Activated naive CD8-positive, alpha-beta T cell treated with anti-CD3 and anti-CD28 coated beads, Interleukin-2, amount 10 ng/mL, durations not matched to agents 7 days and 5 days (primary cell): ENCODE results near the gene SSTR5. TPM values are rescaled to one million over a fixed set of nuclear protein-coding genes. Genes with fewer than 3 reads are reported as not detected.
"Not testable (repeated sequence)": the region's sequence is repeated elsewhere in the genome, so short reads cannot be mapped to it uniquely, and the experiment has no call there.

Experiments used
- ATAC-seq: fragments of 150-1000 bp; cut with Tn5 transposase; one replicate; pipeline ENCODE4 v1.10.0; 2021; ENCODE audit warnings: low read depth, moderate library complexity
- POLR2A ChIA-PET: fragments of 350-600 bp; sonication (Branson Sonifier 250); formaldehyde crosslinking; loops from one replicate; lab custom pipeline; 2021; ENCODE audit warnings: antibody characterized with exemption; lab: Charles Lee
- DNase-seq: peaks from one replicate; pipeline ENCODE4 v3.0.0; 2021
- H3K27ac Mint-ChIP-seq: one replicate; pipeline ENCODE4 v1.8.0; 2022; ENCODE audit warnings: mild to moderate bottlenecking, mixed read lengths
- H3K27me3 Mint-ChIP-seq: one replicate; pipeline ENCODE4 v1.8.0; 2022; ENCODE audit warnings: mild to moderate bottlenecking, moderate library complexity, mixed read lengths
- H3K36me3 Mint-ChIP-seq: one replicate; pipeline ENCODE4 v1.8.0; 2021; ENCODE audit warnings: mild to moderate bottlenecking, mixed read lengths
- H3K4me1 Mint-ChIP-seq: one replicate; pipeline ENCODE4 v1.8.0; 2021; ENCODE audit warnings: mixed read lengths
- H3K4me3 Mint-ChIP-seq: one replicate; pipeline ENCODE4 v1.8.0; 2022; ENCODE audit warnings: mild to moderate bottlenecking, moderate library complexity, mixed read lengths
- H3K9me3 Mint-ChIP-seq: one replicate; pipeline ENCODE4 v1.8.0; 2021; ENCODE audit warnings: mixed read lengths
- total RNA-seq, 2 experiments: library from RNA; stranded (reverse); gene quantifications; one replicate each; pipeline ENCODE4 v1.2.3, GENCODE V29; 2021

Gene SSTR5
- total RNA-seq, 2 experiments from 2014 or later: not detected

DNA sequence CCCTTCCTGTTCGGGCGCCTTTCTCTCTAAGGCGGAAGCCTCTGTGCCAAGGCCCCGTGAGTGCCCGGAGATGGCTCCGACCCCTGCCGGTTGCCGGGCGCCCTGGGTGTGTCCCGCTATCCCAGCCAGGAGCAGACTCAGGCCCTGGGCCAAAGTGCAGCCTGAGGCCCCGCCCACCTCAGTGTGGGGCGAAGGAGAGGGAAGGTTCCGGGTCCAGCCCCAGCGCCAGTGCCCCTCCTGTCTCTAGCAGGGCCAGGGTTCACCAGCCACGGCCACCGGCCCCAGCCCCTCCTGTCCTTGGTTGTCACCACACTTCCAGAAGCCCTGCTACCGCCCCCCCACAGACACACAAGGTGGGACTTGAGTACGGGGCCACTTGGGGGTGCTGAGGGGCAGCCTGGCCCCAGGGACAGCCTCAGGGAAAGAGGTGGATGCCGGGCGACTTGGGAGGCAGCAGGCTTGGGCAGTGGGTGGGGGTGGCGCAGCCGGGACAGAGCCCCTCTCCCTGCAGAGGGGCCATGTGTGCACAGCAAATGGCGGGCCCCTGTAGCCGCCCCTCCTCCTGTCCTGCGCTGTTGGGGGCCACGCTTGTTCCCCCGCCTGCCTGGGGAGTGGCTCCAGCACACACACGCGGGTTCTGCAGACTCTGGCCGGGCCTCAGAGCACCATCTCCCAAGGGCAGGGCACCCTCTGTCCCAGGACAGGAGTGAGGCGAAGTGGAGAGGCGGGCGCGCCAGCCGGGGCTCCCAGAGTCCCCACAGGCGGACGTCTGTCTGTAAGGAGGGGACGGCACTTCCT, 17.5 kb downstream of the SSTR5 start:
- Mint-ChIP-seq H3K9me3 (peaks cover 11% of the 10 kb centered on the region), H3K4me3 (no peak overlapping the region), H3K4me1 (no peaks in the 10 kb centered on the region), H3K27ac (no peak overlapping the region), H3K36me3 (peaks cover 2% of the 10 kb centered on the region), H3K27me3 (no peaks in the 10 kb centered on the region)
- POLR2A ChIA-PET: no interaction called here
- DNase-seq (no peak), ATAC-seq (no peak)

DNA sequence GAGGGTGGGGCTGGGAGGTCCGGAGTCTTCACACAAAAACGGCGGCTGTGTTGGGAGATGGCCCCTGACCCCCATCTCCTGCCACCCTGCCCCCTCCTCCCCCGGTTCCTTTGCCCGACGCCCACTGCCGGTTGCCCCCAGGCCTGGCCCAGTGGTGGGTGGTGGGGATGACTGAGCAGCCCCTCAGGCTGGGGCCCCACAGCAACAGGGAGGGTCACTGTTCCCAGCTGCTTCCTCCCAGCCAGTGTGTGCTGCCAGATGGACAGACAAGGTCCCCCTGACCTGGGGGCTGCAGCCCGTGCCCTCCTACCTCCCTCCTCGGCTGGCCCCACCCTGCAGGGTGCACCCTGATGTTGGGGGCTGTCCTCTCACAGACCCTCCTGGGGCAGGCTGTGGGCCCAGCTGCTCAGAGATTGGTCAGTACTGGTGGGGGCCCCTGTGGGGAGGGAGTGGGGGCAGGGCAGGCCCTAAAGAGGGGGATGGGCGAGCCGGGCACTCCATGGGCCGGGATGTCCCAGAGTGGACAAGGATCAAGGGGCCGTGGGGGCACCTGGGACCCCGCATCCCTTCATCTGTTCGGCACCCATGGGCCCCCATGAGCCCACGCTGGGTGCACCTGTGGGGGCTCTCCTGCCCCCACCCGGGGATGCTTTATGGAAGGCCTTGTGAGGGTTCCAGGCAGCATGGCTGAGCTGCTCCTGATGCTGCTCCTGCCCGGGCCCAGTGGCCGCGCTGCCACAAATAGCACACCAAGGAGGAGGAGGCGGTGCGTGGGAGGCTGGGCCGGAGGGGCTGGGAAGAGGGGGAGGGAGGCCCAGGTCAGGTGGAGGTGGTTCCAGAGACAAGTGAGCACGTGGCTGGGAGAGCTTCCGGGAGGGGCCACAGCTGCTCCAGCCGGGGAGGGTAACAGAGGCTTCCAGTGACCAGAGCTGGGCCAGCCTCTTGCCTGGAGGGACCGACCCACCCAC, 18.4 kb downstream of the SSTR5 start:
- Mint-ChIP-seq H3K27me3 (no peaks in the 10 kb centered on the region), H3K27ac (no peak overlapping the region), H3K4me3 (no peak overlapping the region), H3K36me3 (no peaks in the 10 kb centered on the region), H3K4me1 (no peaks in the 10 kb centered on the region), H3K9me3 (peaks cover 3% of the 10 kb centered on the region)
- DNase-seq: no peak
- no peak for ATAC-seq
- POLR2A ChIA-PET: no interaction called here

DNA sequence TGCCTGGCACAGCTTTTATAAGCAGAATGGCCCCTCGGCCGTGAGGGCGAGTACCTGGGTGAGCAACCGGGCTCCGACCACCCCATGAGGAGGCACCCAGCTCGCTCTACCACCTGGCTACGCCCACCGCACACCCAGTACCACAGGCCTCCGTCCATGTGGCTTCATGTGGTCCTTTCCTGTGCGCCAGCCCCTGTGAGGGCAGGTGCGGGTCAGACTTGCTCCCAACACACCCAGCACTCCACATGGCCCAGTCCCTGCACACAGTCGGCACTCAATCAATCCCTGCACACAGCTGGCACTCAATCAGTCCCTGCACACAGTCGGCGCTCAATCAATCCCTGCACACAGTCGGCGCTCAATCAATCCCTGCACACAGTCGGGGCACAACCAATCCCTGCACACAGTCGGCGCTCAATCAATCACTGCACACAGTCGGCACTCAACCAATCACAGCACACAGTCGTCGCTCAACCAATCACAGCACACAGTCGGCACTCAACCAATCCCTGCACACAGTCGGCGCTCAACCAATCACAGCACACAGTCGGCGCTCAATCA, 19.5 kb downstream of the SSTR5 start:
- Mint-ChIP-seq H3K27me3 (no peaks in the 10 kb centered on the region), H3K4me3 (no peak overlapping the region), H3K27ac (no peak overlapping the region), H3K9me3 (peaks cover 3% of the 10 kb centered on the region), H3K4me1 (no peaks in the 10 kb centered on the region), H3K36me3 (no peaks in the 10 kb centered on the region)
- POLR2A ChIA-PET: no interaction called here
- ATAC-seq (no peak), DNase-seq (no peak)

DNA sequence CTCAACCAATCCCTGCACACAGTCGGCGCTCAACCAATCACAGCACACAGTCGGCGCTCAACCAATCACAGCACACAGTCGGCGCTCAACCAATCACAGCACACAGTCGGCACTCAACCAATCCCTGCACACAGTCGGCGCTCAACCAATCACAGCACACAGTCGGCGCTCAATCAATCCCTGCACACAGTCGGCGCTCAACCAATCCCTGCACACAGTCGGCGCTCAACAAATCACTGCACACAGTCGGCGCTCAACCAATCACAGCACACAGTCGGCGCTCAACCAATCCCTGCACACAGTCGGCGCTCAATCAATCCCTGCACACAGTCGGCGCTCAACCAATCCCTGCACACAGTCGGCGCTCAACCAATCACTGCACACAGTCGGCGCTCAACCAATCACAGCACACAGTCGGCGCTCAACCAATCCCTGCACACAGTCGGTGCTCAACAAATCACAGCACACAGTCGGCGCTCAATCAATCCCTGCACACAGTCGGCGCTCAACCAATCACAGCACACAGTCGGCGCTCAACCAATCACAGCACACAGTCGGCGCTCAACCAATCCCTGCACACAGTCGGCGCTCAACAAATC, 20.2 kb downstream of the SSTR5 start:
- H3K9me3 Mint-ChIP-seq, DNase-seq, H3K27me3 Mint-ChIP-seq, H3K27ac Mint-ChIP-seq, H3K36me3 Mint-ChIP-seq, POLR2A ChIA-PET, ATAC-seq, H3K4me3 Mint-ChIP-seq, H3K4me1 Mint-ChIP-seq: not testable (repeated sequence)

DNA sequence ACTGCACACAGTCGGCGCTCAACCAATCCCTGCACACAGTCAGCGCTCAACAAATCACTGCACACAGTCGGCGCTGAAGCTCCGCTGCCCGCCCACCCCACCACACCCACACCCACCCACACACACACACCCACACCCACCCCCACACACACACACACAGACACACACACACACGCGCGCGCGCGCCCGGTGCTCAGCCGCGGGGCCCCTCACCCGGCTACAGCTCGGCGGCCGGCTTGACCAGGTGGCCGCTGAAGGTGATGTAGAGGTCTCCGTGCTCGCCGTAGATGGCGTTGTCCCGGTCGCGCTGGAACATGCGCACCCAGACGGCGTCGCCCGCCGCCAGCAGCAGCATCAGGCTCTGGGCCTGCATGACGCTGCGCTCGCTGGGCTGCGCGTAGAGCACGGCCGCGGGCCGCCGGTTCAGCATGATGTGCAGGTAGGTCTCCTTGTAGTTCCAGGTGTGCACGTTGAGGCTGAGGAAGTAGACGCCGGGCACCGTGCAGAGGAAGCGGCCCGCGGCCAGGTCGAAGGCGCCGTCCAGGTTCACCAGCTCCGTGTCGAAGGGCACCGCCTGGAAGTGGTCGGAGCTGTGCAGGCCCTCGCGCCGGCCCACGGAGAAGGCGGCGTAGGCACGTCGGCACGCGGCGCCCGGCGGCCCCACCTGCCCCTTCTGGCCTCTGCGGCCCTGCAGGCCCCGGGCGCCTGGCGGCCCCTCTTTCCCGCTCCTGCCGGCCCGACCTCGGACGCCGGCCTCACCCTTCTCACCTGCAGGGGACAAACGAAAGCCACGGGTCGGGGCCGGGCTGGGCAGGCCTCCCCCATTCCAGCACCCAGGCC, 21.0 kb downstream of the SSTR5 start:
- POLR2A ChIA-PET: no interaction called here
- H3K36me3 Mint-ChIP-seq: no peaks in the 10 kb centered on the region
- no peaks in the 10 kb centered on the region for H3K27me3 Mint-ChIP-seq
- no peak overlapping the region for H3K27ac Mint-ChIP-seq
- peaks cover 3% of the 10 kb centered on the region for H3K9me3 Mint-ChIP-seq
- no peaks in the 10 kb centered on the region for H3K4me1 Mint-ChIP-seq
- DNase-seq: peak; percentile 49
- H3K4me3 Mint-ChIP-seq: no peak overlapping the region
- ATAC-seq: peak; percentile 38

DNA sequence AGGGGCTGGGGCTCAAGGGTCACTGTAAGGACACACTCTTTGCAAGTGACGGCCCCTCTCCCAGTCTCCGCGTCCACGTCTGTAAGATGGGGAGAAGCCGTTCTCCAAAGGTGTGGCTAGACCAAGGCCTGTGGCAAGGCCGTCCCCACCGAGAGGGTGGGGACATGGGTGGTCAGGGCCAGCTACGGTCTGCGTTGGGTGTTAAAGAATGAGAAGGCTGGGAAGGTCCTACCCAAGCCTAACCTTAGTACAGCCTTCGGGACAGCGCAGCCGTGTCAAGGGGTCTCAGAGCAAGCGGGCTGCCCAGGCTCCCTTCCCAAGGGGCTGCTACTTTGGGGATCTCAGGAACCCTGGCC, 21.6 kb downstream of the SSTR5 start:
- no peaks in the 10 kb centered on the region for H3K36me3 Mint-ChIP-seq
- no peak overlapping the region for H3K27ac Mint-ChIP-seq
- H3K9me3 Mint-ChIP-seq: peaks cover 3% of the 10 kb centered on the region
- no peak overlapping the region for H3K4me3 Mint-ChIP-seq
- POLR2A ChIA-PET: no interaction called here
- no peaks in the 10 kb centered on the region for H3K27me3 Mint-ChIP-seq
- no peak for ATAC-seq
- no peak for DNase-seq
- no peaks in the 10 kb centered on the region for H3K4me1 Mint-ChIP-seq

DNA sequence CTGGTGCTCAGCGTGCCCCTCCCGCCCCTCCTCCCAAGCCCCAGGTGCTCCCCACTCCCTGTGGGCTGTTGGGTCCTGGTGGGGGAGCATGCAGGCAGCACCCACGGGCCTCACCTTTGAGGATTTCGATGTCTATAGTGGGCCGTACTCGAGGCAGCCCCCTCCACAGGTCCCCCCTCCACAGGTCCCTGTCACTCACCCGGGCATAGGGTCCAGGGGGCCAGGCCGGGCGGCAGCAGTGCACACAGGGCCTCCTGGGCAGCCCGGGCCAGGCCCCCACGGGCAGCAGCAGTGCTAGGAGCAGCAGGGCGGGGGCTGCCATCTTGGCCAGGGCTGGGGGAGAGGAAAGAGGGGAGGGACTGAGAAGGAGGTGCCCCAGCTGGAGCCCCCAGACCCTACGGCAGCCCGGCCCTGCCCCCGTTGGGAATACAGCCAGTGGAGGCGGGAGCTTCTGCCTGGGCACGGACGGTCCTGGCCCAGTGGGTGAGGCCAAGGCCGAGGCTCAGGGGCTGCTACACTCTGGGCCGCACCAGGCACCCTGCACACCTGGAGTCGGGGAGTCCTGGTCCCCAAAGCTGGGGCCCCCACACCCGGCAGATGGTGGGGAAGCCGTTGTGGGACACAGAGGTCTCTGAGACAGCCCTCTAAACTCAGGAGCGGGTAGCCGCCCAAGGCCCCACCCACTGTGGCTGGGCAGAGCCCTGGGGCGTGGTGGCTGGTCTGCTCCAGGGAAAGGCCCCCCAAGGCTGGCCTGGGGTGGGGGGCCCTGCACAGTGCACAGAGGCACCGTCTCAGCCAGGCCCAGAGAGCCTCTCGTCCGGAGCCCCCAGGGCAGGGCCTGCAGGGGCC, 22.3 kb downstream of the SSTR5 start:
- no peaks in the 10 kb centered on the region for H3K4me1 Mint-ChIP-seq
- POLR2A ChIA-PET: no interaction called here

DNA sequence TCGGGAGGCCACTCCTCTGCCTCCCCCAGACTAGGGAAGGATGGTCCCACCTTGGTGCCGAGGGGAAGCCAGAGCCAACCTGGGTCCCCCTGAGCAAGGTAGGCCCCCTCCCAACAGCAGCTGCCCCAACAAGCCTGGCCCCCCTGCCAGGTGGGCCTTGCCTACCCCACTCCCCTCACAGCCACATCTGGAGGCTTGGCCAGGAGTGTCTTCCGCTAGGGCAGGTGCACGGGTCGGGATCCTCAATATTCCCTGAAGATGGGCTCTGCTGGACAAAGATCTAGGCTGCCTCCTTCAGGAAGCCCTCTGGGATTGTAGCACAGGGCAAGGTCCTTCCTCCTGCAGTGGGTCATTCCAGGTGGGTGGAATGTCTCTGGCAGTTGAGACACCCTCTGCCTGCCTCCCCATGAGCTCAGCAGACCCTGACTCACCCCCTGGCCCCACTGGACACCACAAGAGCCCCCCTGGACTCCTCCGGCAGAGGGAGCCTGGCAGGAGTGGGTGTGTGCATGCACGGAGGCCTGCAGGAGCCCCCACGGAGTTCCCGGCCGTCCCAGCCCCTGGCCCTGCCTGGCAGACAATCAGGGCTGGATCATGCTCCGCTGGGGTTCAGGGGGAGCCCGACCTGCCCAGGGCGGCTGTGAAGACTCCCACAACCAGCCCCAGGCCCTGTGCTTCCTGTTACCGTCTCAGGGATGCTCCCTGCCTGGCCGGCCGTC, 23.1 kb downstream of the SSTR5 start:
- POLR2A ChIA-PET: no interaction called here
- DNase-seq (no peak), ATAC-seq (no peak)
- no peaks in the 10 kb centered on the region for H3K27me3 Mint-ChIP-seq
- peaks cover 3% of the 10 kb centered on the region for H3K9me3 Mint-ChIP-seq
- H3K36me3 Mint-ChIP-seq: no peaks in the 10 kb centered on the region
- no peak overlapping the region for H3K27ac Mint-ChIP-seq
- no peak overlapping the region for H3K4me3 Mint-ChIP-seq
- no peaks in the 10 kb centered on the region for H3K4me1 Mint-ChIP-seq

More for the DNA sequence above, 22.3 kb downstream of the SSTR5 start:
- no peaks in the 10 kb centered on the region for H3K36me3 Mint-ChIP-seq
- H3K9me3 Mint-ChIP-seq: peaks cover 3% of the 10 kb centered on the region
- no peaks in the 10 kb centered on the region for H3K27me3 Mint-ChIP-seq
- no peak for DNase-seq
- ATAC-seq: no peak
- H3K27ac Mint-ChIP-seq: no peak overlapping the region
- no peak overlapping the region for H3K4me3 Mint-ChIP-seq

DNA sequence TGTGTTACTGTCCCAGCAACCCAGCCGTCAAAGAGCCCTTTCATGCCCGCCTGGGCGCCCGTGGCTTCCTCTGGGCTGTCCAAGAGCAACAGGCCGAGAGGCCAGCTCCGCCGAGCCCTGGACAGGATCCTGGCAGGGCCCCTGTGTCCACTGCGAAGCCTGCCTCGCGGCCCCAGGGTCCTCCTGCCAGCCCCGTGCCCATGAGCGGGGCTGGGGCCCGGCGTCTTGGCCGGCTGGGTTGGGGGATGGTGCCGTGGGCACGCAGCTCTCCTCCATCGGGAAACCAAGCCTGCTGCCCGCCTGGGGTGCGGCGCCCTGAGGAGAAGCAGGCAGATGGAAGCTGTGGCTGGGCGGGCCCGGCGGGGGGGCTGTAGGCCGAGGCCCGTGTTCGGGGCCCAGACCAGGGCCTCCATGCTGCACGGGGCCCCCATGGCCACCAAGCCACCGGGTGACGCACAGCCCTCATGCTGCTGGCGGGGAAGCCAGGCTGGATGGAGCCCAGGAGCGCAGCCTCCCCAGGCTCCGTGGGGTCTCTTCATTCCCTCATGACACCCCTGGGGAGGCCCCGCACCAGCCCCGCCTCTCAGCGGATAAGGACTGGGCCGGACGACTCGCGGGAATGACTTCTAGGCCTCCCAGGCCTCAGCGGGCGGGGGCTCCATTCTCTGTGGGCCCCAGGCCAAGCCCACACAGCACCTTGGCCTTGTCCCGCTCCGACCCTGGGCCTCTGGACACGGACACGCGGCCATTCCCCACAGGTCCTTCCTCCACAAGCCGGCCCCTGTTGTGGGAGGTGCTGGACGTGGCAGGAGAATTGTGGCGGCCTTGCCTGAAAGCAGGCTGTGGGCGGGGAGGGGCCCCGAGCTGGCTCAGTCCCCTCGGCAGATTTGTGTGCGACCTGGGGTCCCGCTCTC, 23.9 kb downstream of the SSTR5 start, which contains the start of gene C1QTNF8:
Gene C1QTNF8, minus strand, starts transcription at position 76 of the 914 bp plus-strand sequence. CDS start 1,322 bp downstream, outside the sequence.
- POLR2A ChIA-PET: no interaction called here
- Mint-ChIP-seq H3K9me3 (peaks cover 3% of the 10 kb centered on the region), H3K27me3 (no peaks in the 10 kb centered on the region), H3K4me3 (no peak within 1 kb of the TSS), H3K27ac (no peak within 1 kb of the TSS), H3K4me1 (no peaks in the 10 kb centered on the region), H3K36me3 (no peaks in the 10 kb centered on the region)
- ATAC-seq (no peak), DNase-seq (no peak)

DNA sequence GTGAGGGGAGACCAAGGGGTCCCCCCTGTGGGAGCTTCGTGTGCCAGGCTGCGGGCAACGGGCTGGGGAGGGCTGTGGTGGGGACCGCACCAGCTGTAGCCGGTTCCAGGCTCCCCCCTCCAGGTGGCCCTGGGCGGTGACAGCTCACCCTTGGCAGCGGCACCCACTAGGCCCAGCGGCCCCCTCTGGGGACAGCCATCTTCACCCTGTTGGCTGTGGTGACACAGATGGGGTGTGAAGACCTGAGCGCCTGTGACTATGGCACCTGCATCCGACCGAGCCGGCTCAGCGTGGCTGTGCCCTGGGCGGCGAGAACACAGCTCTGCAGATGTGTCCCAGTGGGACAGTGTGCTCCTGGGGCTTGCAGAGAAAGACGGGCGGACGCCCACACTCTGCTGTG, 24.6 kb downstream of the SSTR5 start:
- Mint-ChIP-seq H3K4me3 (no peak overlapping the region), H3K27me3 (no peaks in the 10 kb centered on the region), H3K36me3 (no peaks in the 10 kb centered on the region), H3K4me1 (no peaks in the 10 kb centered on the region), H3K9me3 (peaks cover 1% of the 10 kb centered on the region), H3K27ac (no peak overlapping the region)
- POLR2A ChIA-PET: no interaction called here
- DNase-seq: no peak
- ATAC-seq: no peak

DNA sequence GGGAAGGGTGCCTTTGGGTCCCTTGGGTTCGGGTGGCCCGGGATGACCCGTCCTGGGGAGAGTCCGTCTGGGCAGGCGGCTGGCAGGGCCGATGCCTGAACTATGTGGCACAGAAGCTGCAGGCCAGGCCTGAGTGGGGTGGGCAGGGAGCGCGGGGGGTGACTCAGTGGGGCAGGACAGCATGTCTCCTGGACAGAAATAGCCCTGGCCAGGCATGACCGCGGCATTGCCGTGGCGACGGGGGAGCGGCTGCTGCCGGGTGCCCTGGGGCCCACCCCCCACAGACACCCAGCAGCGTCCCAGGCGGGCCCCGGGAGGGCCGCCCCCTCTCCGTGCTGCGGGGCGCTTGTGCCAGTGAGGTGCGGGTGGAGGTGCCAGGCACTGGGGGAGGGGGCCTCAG, 25.3 kb downstream of the SSTR5 start:
- Mint-ChIP-seq H3K27me3 (no peaks in the 10 kb centered on the region), H3K4me3 (no peak overlapping the region), H3K4me1 (no peaks in the 10 kb centered on the region), H3K27ac (no peak overlapping the region), H3K9me3 (no peaks in the 10 kb centered on the region), H3K36me3 (no peaks in the 10 kb centered on the region)
- DNase-seq (no peak), ATAC-seq (no peak)
- POLR2A ChIA-PET: no interaction called here
